ENCODE data around the gene RENBP.

RENBP gene

GRCh38 chrX:153937056-153937455 is 7.4 kb downstream of the RENBP start:
- no peak overlapping the region for H3K4me3 ChIP-seq (replicated peaks; ENCODE audit: low read depth, low read length)
- no peaks in the 10 kb centered on the region for H3K36me3 ChIP-seq (ENCODE audit: control insufficient read depth, insufficient read depth, low read length)
- no peaks in the 10 kb centered on the region for H3K27me3 ChIP-seq (replicated peaks; ENCODE audit: control insufficient read depth, insufficient read depth, low read length)
- TF ChIP-seq CTCF (IDR thresholded peaks at IDR 0.05; ENCODE audit: insufficient read depth, low read length, poor library complexity, severe bottlenecking) = no peak
- DNase-seq (ENCODE audit: extremely low read depth, insufficient read length) = no peak

- TF ChIP-seq CTCF (IDR thresholded peaks at IDR 0.05; ENCODE audit: insufficient read depth, low read length, poor library complexity, severe bottlenecking) = no peak
- DNase-seq (ENCODE audit: extremely low read depth, insufficient read length) = no peak
- Histone ChIP-seq H3K4me3 (replicated peaks; ENCODE audit: low read depth, low read length) (peak overlapping the region; percentile 63), H3K27me3 (replicated peaks; ENCODE audit: control insufficient read depth, insufficient read depth, low read length) (no peaks in the 10 kb centered on the region), H3K36me3 (ENCODE audit: control insufficient read depth, insufficient read depth, low read length) (peaks cover 2% of the 10 kb centered on the region)
Observed at GRCh38 chrX:153935326-153935851, 9.1 kb downstream of the RENBP start.

GRCh38 chrX:153934762-153935325 is 9.6 kb downstream of the RENBP start, which contains the start of gene NAA10:
TSS of gene NAA10 (minus strand) at chrX:153935037. CDS start at chrX:153934904, 133 bp downstream.
- peaks cover 2% of the 10 kb centered on the region for H3K36me3 ChIP-seq (ENCODE audit: control insufficient read depth, insufficient read depth, low read length)
- H3K4me3 ChIP-seq (replicated peaks; ENCODE audit: low read depth, low read length) = peak within 1 kb of the TSS; percentile 81
- no peaks in the 10 kb centered on the region for H3K27me3 ChIP-seq (replicated peaks; ENCODE audit: control insufficient read depth, insufficient read depth, low read length)
- DNase-seq (ENCODE audit: extremely low read depth, insufficient read length) = peak; percentile 88
- no peak for TF ChIP-seq CTCF (IDR thresholded peaks at IDR 0.05; ENCODE audit: insufficient read depth, low read length, poor library complexity, severe bottlenecking)

GRCh38 chrX:153934148-153934761 is 10.2 kb downstream of the RENBP start:
- Histone ChIP-seq H3K4me3 (replicated peaks; ENCODE audit: low read depth, low read length) (peak overlapping the region; percentile 81), H3K27me3 (replicated peaks; ENCODE audit: control insufficient read depth, insufficient read depth, low read length) (no peaks in the 10 kb centered on the region), H3K36me3 (ENCODE audit: control insufficient read depth, insufficient read depth, low read length) (peaks cover 4% of the 10 kb centered on the region)
- no peak for DNase-seq (ENCODE audit: extremely low read depth, insufficient read length)
- no peak for TF ChIP-seq CTCF (IDR thresholded peaks at IDR 0.05; ENCODE audit: insufficient read depth, low read length, poor library complexity, severe bottlenecking)

GRCh38 chrX:153933748-153934147 is 10.7 kb downstream of the RENBP start:
- DNase-seq (ENCODE audit: extremely low read depth, insufficient read length) = no peak
- TF ChIP-seq CTCF (IDR thresholded peaks at IDR 0.05; ENCODE audit: insufficient read depth, low read length, poor library complexity, severe bottlenecking) = no peak
- Histone ChIP-seq H3K4me3 (replicated peaks; ENCODE audit: low read depth, low read length) (peak overlapping the region; percentile 81), H3K27me3 (replicated peaks; ENCODE audit: control insufficient read depth, insufficient read depth, low read length) (no peaks in the 10 kb centered on the region), H3K36me3 (ENCODE audit: control insufficient read depth, insufficient read depth, low read length) (peaks cover 4% of the 10 kb centered on the region)
